Measurements from ENCODE around the gene UTP25.

Gene UTP25

GRCh38 chr1:209823143-209824041, 4.4 kb upstream of the UTP25 start:
- TF ChIP-seq FOXP2 (optimal IDR thresholded peaks at IDR 0.05; ENCODE audit: borderline replicate concordance, extremely low read depth, extremely low read length, insufficient read depth) (no peak), TAF1 (IDR thresholded peaks at IDR 0.05; ENCODE audit: borderline replicate concordance, insufficient read depth, low read length) (no peak; the same call in 1 of the 2 replicates), REST (IDR thresholded peaks at IDR 0.05; ENCODE audit: insufficient read depth in 1 of 2, low read depth in 2 of 2, low read length in 2 of 2) (no peak), SIN3A (IDR thresholded peaks at IDR 0.05; ENCODE audit: borderline replicate concordance, insufficient read depth, low read length) (no peak), POLR2AphosphoS5 (IDR thresholded peaks at IDR 0.05; ENCODE audit: low read depth, low read length) (no peak)

- TF ChIP-seq TAF1 (IDR thresholded peaks at IDR 0.05; ENCODE audit: borderline replicate concordance, insufficient read depth, low read length) (no peak), SIN3A (IDR thresholded peaks at IDR 0.05; ENCODE audit: borderline replicate concordance, insufficient read depth, low read length) (no peak), REST (IDR thresholded peaks at IDR 0.05; ENCODE audit: insufficient read depth in 1 of 2, low read depth in 2 of 2, low read length in 2 of 2) (no peak), POLR2AphosphoS5 (IDR thresholded peaks at IDR 0.05; ENCODE audit: low read depth, low read length) (no peak), FOXP2 (optimal IDR thresholded peaks at IDR 0.05; ENCODE audit: borderline replicate concordance, extremely low read depth, extremely low read length, insufficient read depth) (no peak)
Observed at GRCh38 chr1:209825591-209826434, 2.0 kb upstream of the UTP25 start.

GRCh38 chr1:209829716-209830115, 1.9 kb downstream of the UTP25 start:
- TF ChIP-seq SIN3A (IDR thresholded peaks at IDR 0.05; ENCODE audit: borderline replicate concordance, insufficient read depth, low read length), result no peak
- TF ChIP-seq POLR2AphosphoS5 (IDR thresholded peaks at IDR 0.05; ENCODE audit: low read depth, low read length), result no peak
- TF ChIP-seq FOXP2 (optimal IDR thresholded peaks at IDR 0.05; ENCODE audit: borderline replicate concordance, extremely low read depth, extremely low read length, insufficient read depth), result no peak

GRCh38 chr1:209830722-209831121, 3.0 kb downstream of the UTP25 start:
- TF ChIP-seq TAF1 (IDR thresholded peaks at IDR 0.05; ENCODE audit: borderline replicate concordance, insufficient read depth, low read length) (no peak), FOXP2 (optimal IDR thresholded peaks at IDR 0.05; ENCODE audit: borderline replicate concordance, extremely low read depth, extremely low read length, insufficient read depth) (no peak), POLR2AphosphoS5 (IDR thresholded peaks at IDR 0.05; ENCODE audit: low read depth, low read length) (no peak), REST (IDR thresholded peaks at IDR 0.05; ENCODE audit: insufficient read depth in 1 of 2, low read depth in 2 of 2, low read length in 2 of 2) (no peak), SIN3A (IDR thresholded peaks at IDR 0.05; ENCODE audit: borderline replicate concordance, insufficient read depth, low read length) (no peak)

GRCh38 chr1:209831615-209832014, 3.8 kb downstream of the UTP25 start:
- no peak for TF ChIP-seq SIN3A (IDR thresholded peaks at IDR 0.05; ENCODE audit: borderline replicate concordance, insufficient read depth, low read length)
